ENCODE data around the gene PGS1.

DNA sequence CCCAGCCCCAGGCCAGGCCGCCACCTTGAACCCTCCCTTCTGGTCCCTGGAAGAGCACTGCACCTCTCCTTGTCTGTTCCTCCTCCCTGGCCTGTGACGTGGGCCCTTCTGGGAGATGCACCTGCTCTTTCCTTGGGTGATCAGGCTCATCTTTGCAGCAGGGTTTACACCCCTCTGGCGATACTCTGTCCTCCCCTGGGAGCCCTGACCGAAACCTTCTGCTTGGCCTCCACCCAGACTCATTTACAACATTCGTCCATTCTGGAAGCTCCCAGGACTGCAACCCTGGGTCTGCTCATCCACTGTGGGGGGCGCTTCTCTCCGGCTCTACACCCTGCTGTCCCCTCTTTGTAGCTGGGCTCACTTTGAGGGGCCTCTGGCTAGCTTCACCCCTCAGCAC, 73.3 kb downstream of the PGS1 start:
- TF ChIP-seq, protein P1, sequence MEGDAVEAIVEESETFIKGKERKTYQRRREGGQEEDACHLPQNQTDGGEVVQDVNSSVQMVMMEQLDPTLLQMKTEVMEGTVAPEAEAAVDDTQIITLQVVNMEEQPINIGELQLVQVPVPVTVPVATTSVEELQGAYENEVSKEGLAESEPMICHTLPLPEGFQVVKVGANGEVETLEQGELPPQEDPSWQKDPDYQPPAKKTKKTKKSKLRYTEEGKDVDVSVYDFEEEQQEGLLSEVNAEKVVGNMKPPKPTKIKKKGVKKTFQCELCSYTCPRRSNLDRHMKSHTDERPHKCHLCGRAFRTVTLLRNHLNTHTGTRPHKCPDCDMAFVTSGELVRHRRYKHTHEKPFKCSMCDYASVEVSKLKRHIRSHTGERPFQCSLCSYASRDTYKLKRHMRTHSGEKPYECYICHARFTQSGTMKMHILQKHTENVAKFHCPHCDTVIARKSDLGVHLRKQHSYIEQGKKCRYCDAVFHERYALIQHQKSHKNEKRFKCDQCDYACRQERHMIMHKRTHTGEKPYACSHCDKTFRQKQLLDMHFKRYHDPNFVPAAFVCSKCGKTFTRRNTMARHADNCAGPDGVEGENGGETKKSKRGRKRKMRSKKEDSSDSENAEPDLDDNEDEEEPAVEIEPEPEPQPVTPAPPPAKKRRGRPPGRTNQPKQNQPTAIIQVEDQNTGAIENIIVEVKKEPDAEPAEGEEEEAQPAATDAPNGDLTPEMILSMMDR (IDR thresholded peaks at IDR 0.05), result no peak
- no peak for TF ChIP-seq POLR2A (IDR thresholded peaks at IDR 0.05)

All from tibial nerve (tissue), 3 donors.